ENCODE results near the gene ZNF236. TPM values are rescaled to one million over a fixed set of nuclear protein-coding genes. Genes with fewer than 3 reads are reported as not detected.

The ZNF236 gene
- total and polyA plus RNA-seq, 2 donors (not counting 1 experiment from before 2014, with no cell fraction given): 8.9 to 39.5 TPM

- H3K79me2 ChIP-seq (ENCODE audit: control insufficient read depth, insufficient read depth, low read length): peaks cover 72% of the 10 kb centered on the region
- H2AFZ ChIP-seq (ENCODE audit: insufficient read depth, low read depth, low read length, poor library complexity, severe bottlenecking): no peak overlapping the region
- Mint-ChIP-seq H3K27me3 (no peaks in the 10 kb centered on the region), H3K4me1 (peaks cover 7% of the 10 kb centered on the region), H3K9me3 (ENCODE audit: insufficient read depth) (no peaks in the 10 kb centered on the region), H3K27ac (no peak overlapping the region), H3K4me3 (no peak overlapping the region)
- no peak overlapping the region for H3K4me3 ChIP-seq (ENCODE audit: control extremely low read depth in 1 of 5, extremely low read depth in 1 of 5, insufficient read depth in 1 of 5, low read depth in 2 of 5, low read length in 4 of 5)
- H3K9me3 ChIP-seq (ENCODE audit: control extremely low read depth in 1 of 3, control insufficient read depth in 2 of 3, insufficient read depth in 1 of 3, low read length in 2 of 3): no peaks in the 10 kb centered on the region
- CTCF ChIA-PET: interaction anchor here (2.0 to 2.3 kb wide), 2 partner anchors 42 to 43 kb away, joined by 5 to 9 read pairs; no protein-coding TSS in a partner anchor
- TF ChIP-seq CTCF (IDR thresholded peaks at IDR 0.05) (no peak), EZH2 (IDR thresholded peaks at IDR 0.05; ENCODE audit: borderline replicate concordance, insufficient read depth, low read depth, low read length, poor library complexity, severe bottlenecking) (no peak)
- DNase-seq (no peak), ATAC-seq (ENCODE audit: low read depth) (no peak)
- no peak overlapping the region for H3K4me2 ChIP-seq (replicated peaks; ENCODE audit: low read depth, low read length, poor library complexity, severe bottlenecking)
- POLR2A ChIA-PET: no interaction called here
- H3K4me1 ChIP-seq (ENCODE audit: control insufficient read depth in 2 of 2, insufficient read depth in 2 of 2, low read length in 2 of 2): no peaks in the 10 kb centered on the region
- H4K20me1 ChIP-seq (ENCODE audit: control insufficient read depth, insufficient read depth, low read length, poor library complexity, severe bottlenecking): peaks cover 16% of the 10 kb centered on the region
- intact Hi-C loops (cut with micrococcal nuclease): loop anchor here (5.0 kb wide), 1 partner anchor 43 kb away; no protein-coding TSS in a partner anchor
- WGBS (ENCODE audit: insufficient coverage): 100% methylated on average over 2 of the region's 4 CpGs
- no peaks in the 10 kb centered on the region for H3K27me3 ChIP-seq (replicated peaks in 1 of 4; ENCODE audit: control extremely low read depth in 1 of 4, control insufficient read depth in 3 of 4, insufficient read depth in 4 of 4, low read length in 3 of 4)
- no peak overlapping the region for H3K9ac ChIP-seq (ENCODE audit: low read length)
- no peaks in the 10 kb centered on the region for H3K36me3 ChIP-seq (replicated peaks in 1 of 2; ENCODE audit: control extremely low read depth in 1 of 2, control insufficient read depth in 1 of 2, extremely low read depth in 1 of 2, insufficient read depth in 2 of 2, low read length in 1 of 2)
- H3K27ac ChIP-seq (ENCODE audit: low read length in 2 of 2): no peak overlapping the region
Measured at GRCh38 chr18:76844742-76845477, 22.6 kb downstream of the ZNF236 start.

- ATAC-seq (ENCODE audit: low read depth) (no peak), DNase-seq (no peak)
- H3K4me1 Mint-ChIP-seq: peaks cover 5% of the 10 kb centered on the region
- Histone ChIP-seq H3K4me3 (ENCODE audit: control extremely low read depth in 1 of 5, extremely low read depth in 1 of 5, insufficient read depth in 1 of 5, low read depth in 2 of 5, low read length in 4 of 5) (no peak overlapping the region), H3K79me2 (ENCODE audit: control insufficient read depth, insufficient read depth, low read length) (peaks cover 64% of the 10 kb centered on the region), H3K9ac (ENCODE audit: low read length) (no peak overlapping the region), H3K9me3 (ENCODE audit: control extremely low read depth in 1 of 3, control insufficient read depth in 2 of 3, insufficient read depth in 1 of 3, low read length in 2 of 3) (no peaks in the 10 kb centered on the region), H3K27me3 (replicated peaks in 1 of 4; ENCODE audit: control extremely low read depth in 1 of 4, control insufficient read depth in 3 of 4, insufficient read depth in 4 of 4, low read length in 3 of 4) (no peaks in the 10 kb centered on the region), H3K4me1 (ENCODE audit: control insufficient read depth in 2 of 2, insufficient read depth in 2 of 2, low read length in 2 of 2) (no peaks in the 10 kb centered on the region), H2AFZ (ENCODE audit: insufficient read depth, low read depth, low read length, poor library complexity, severe bottlenecking) (no peak overlapping the region), H4K20me1 (ENCODE audit: control insufficient read depth, insufficient read depth, low read length, poor library complexity, severe bottlenecking) (peaks cover 13% of the 10 kb centered on the region), H3K4me2 (replicated peaks; ENCODE audit: low read depth, low read length, poor library complexity, severe bottlenecking) (no peak overlapping the region), H3K36me3 (replicated peaks in 1 of 2; ENCODE audit: control extremely low read depth in 1 of 2, control insufficient read depth in 1 of 2, extremely low read depth in 1 of 2, insufficient read depth in 2 of 2, low read length in 1 of 2) (no peaks in the 10 kb centered on the region), H3K27ac (ENCODE audit: low read length in 2 of 2) (no peak overlapping the region)
- no peaks in the 10 kb centered on the region for H3K27me3 Mint-ChIP-seq
- no peak for TF ChIP-seq EZH2 (IDR thresholded peaks at IDR 0.05; ENCODE audit: borderline replicate concordance, insufficient read depth, low read depth, low read length, poor library complexity, severe bottlenecking)
- TF ChIP-seq CTCF (IDR thresholded peaks at IDR 0.05): no peak
- ChIA-PET POLR2A (no interaction called here), CTCF (interaction anchor here (2.3 kb wide), 1 partner anchor 43 kb away, joined by 9 read pairs; no protein-coding TSS in a partner anchor)
- no peak overlapping the region for H3K27ac Mint-ChIP-seq
- 93% methylated on average over 4 of the region's 5 CpGs for WGBS (ENCODE audit: insufficient coverage)
- intact Hi-C loops (cut with micrococcal nuclease): loop anchor here (5.0 kb wide), 1 partner anchor 44 kb away; no protein-coding TSS in a partner anchor
- H3K9me3 Mint-ChIP-seq (ENCODE audit: insufficient read depth): no peaks in the 10 kb centered on the region
- no peak overlapping the region for H3K4me3 Mint-ChIP-seq
Measured at GRCh38 chr18:76846217-76846616, 23.9 kb downstream of the ZNF236 start.
